HepG2 (cell line): ENCODE data around the gene GSTCD. TPM values are rescaled to one million over a fixed set of nuclear protein-coding genes. Genes with fewer than 3 reads are reported as not detected.

Experiments used
- ATF7-NPFF ChIP-seq: sonication (generic); formaldehyde crosslinking; IDR thresholded peaks from 2 replicates; pipeline ENCODE4 v1.8.1; 2023; ENCODE audit warnings: mild to moderate bottlenecking, low read depth, missing genetic modification reagents, moderate library complexity
- CHCHD3 ChIP-seq: sonication (generic); formaldehyde crosslinking; IDR thresholded peaks from 2 replicates; pipeline ENCODE4 v1.8.0; 2022; ENCODE audit warnings: mild to moderate bottlenecking, missing genetic modification reagents, moderate library complexity
- CTCF ChIP-seq: sonication (generic); formaldehyde crosslinking; IDR thresholded peaks from 2 replicates; pipeline ENCODE4 v1.5.0; 2020; ENCODE audit warnings: mild to moderate bottlenecking, missing genetic modification reagents, moderate library complexity
- HOXD1 ChIP-seq: sonication (generic); formaldehyde crosslinking; IDR thresholded peaks from 2 replicates; pipeline ENCODE4 v1.5.0; 2020; ENCODE audit warnings: missing genetic modification reagents
- KAT7 ChIP-seq: IDR thresholded peaks from 2 replicates; pipeline ENCODE4 v1.6.1; 2018; ENCODE audit warnings: borderline replicate concordance, missing compliant biosample characterization
- MEIS1 ChIP-seq: sonication (generic); formaldehyde crosslinking; IDR thresholded peaks from 2 replicates; pipeline ENCODE4 v1.9.0; 2021; ENCODE audit warnings: mild to moderate bottlenecking, missing genetic modification reagents, moderate library complexity, borderline replicate concordance
- RBM39 ChIP-seq: fragments of 200-400 bp; formaldehyde crosslinking; IDR thresholded peaks from one replicate; pipeline ENCODE4 v1.6.1; 2018; ENCODE audit warnings: antibody characterized with exemption, mild to moderate bottlenecking, low read depth, low read length; ENCODE audit not compliant: poor library complexity, severe bottlenecking
- RCOR2 ChIP-seq: IDR thresholded peaks from 2 replicates; pipeline ENCODE4 v1.6.1; 2016; ENCODE audit warnings: missing biosample characterization, missing genetic modification reagents
- SOX13 ChIP-seq, 3 experiments: fragments of 450-650 bp in 1 of 3; sonication (generic) in 1 of 3; formaldehyde crosslinking in 1 of 3; IDR thresholded peaks in 2 of 3; conservative IDR thresholded peaks in 1 of 3; 2 replicates each; pipeline versions ENCODE4 v1.5.0 to v1.6.1; 2016 to 2020; ENCODE audit warnings: antibody characterized with exemption in 1 of 3, mild to moderate bottlenecking in 1 of 3, missing compliant biosample characterization in 1 of 3, missing genetic modification reagents in 1 of 3, moderate library complexity in 1 of 3
- TGIF2 ChIP-seq: IDR thresholded peaks from 2 replicates; pipeline ENCODE4 v1.6.1; 2016; ENCODE audit warnings: control low read depth, missing compliant biosample characterization
- TRIM22 ChIP-seq: fragments of 450-650 bp; IDR thresholded peaks from 2 replicates; pipeline ENCODE4 v1.6.1; 2017
- ZBTB20 ChIP-seq: sonication (generic); formaldehyde crosslinking; IDR thresholded peaks from 2 replicates; pipeline ENCODE4 v1.8.1; 2023; ENCODE audit warnings: missing genetic modification reagents, low read depth, mild to moderate bottlenecking, borderline replicate concordance
- ZNF10 ChIP-seq: sonication (generic); formaldehyde crosslinking; IDR thresholded peaks from 2 replicates; pipeline ENCODE4 v1.4.0; 2020; ENCODE audit warnings: mild to moderate bottlenecking, low read depth, missing genetic modification reagents, borderline replicate concordance
- ZNF414 ChIP-seq: sonication (generic); formaldehyde crosslinking; IDR thresholded peaks from 2 replicates; pipeline ENCODE4 v1.5.0; 2020; ENCODE audit warnings: missing genetic modification reagents
- ZNF75D ChIP-seq: sonication (generic); formaldehyde crosslinking; IDR thresholded peaks from 2 replicates; pipeline ENCODE4 v1.8.1; 2023; ENCODE audit warnings: missing genetic modification reagents, mild to moderate bottlenecking, borderline replicate concordance
- ZNF777 ChIP-seq: sonication (generic); formaldehyde crosslinking; IDR thresholded peaks from 2 replicates; pipeline ENCODE4 v1.4.0; 2020; ENCODE audit warnings: missing genetic modification reagents
- ZSCAN29 ChIP-seq: sonication (generic); formaldehyde crosslinking; conservative IDR thresholded peaks from 2 replicates; pipeline ENCODE4 v1.4.0; 2020; ENCODE audit warnings: mild to moderate bottlenecking, missing genetic modification reagents
- polyA plus RNA-seq, 8 experiments: library from polyadenylated mRNA; depleted of rRNA in 3 of 8; stranded (reverse) in 7 of 8; unstranded in 1 of 8; fragments of >200 nt; fragmentation: Illumina TruSeq in 4 of 8; extraction: Trizol in 4 of 8; gene quantifications; 2 replicates each; pipeline versions ENCODE4 v1.2.1 to v1.2.3, GENCODE V29; 2011 to 2016; ENCODE audit warnings: low read depth in 4 of 8, missing spikeins in 1 of 8, mixed read lengths in 1 of 8; ENCODE audit not compliant: insufficient read depth in 1 of 8
- total RNA-seq, 5 experiments: library from RNA; depleted of rRNA; stranded (reverse); fragments of >200 nt; fragmentation: Illumina TruSeq; extraction: Trizol; gene quantifications; 2 replicates each; pipeline ENCODE4 v1.2.3, GENCODE V29; 2016; ENCODE audit warnings: low read depth in 1 of 5
- TF ChIP-seq, protein P1 (sequence below): sonication (generic); formaldehyde crosslinking; IDR thresholded peaks from 2 replicates; pipeline ENCODE4 v1.4.0; 2020; ENCODE audit warnings: missing genetic modification reagents
- TF ChIP-seq, protein P2 (sequence below): sonication (generic); formaldehyde crosslinking; IDR thresholded peaks from 2 replicates; pipeline ENCODE4 v1.4.0; 2020; ENCODE audit warnings: missing genetic modification reagents
- TF ChIP-seq, protein P3 (sequence below): fragments of 450-650 bp; IDR thresholded peaks from 2 replicates; pipeline ENCODE4 v1.6.1; 2016

The GSTCD gene
- total and polyA plus RNA-seq, 2 of the 13 experiments (the other 11 are each of a cell fraction or from before 2014, with no cell fraction given): 7.9 to 30.8 TPM

DNA sequence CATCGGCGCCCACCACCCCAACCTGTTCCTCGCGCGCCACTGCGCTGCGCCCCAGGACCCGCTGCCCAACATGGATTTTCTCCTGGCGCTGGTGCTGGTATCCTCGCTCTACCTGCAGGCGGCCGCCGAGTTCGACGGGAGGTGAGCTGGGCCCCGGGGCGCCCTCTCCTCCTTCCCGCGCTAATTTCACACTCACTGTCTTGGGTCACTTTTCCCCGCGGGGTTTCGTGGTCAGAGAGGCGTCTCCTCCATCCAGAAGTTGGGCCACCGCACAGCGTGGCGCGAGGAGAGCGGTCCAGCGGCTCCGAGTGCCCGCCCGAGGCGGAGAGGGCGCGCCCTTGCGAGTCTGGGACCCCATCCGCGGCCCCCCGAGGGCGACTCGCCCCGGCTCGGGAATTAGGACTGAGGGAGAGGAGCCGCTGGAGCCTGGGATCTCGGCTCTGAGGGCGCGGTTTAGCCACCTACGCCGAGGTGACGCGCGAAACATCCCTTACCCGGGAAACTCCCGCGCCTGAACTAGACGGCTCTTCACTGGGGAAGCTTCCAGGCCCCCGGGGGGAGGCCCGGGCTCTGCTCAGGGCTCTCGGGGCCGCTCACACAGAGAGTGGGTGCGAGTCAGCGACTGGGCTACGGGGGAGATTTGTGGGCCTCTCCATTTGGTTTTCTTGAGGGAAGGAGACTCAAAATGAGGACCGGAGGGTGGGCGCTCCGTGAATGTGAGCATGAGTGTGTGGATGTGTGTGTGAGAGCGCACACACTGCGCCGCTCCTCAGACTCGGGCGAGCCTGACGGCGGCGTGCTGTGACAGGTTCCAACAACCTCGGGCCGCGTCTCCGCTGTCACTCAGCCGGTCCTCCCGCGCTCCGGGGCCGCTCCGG lies 187.2 kb downstream of the GSTCD start (continued):
- TF ChIP-seq CHCHD3 (CRISPR knock-in tag): no peak
- TF ChIP-seq, protein P1, sequence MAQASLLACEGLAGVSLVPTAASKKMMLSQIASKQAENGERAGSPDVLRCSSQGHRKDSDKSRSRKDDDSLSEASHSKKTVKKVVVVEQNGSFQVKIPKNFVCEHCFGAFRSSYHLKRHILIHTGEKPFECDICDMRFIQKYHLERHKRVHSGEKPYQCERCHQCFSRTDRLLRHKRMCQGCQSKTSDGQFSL: no peak
- TF ChIP-seq ZNF414: no peak
- TF ChIP-seq KAT7: no peak
- TF ChIP-seq, protein P2, sequence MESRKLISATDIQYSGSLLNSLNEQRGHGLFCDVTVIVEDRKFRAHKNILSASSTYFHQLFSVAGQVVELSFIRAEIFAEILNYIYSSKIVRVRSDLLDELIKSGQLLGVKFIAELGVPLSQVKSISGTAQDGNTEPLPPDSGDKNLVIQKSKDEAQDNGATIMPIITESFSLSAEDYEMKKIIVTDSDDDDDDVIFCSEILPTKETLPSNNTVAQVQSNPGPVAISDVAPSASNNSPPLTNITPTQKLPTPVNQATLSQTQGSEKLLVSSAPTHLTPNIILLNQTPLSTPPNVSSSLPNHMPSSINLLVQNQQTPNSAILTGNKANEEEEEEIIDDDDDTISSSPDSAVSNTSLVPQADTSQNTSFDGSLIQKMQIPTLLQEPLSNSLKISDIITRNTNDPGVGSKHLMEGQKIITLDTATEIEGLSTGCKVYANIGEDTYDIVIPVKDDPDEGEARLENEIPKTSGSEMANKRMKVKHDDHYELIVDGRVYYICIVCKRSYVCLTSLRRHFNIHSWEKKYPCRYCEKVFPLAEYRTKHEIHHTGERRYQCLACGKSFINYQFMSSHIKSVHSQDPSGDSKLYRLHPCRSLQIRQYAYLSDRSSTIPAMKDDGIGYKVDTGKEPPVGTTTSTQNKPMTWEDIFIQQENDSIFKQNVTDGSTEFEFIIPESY (CRISPR knock-in tag): no peak
- TF ChIP-seq TRIM22: no peak
- no peak for TF ChIP-seq ZNF10 (CRISPR knock-in tag)
- no peak for TF ChIP-seq ZNF75D (CRISPR knock-in tag)
- TF ChIP-seq ZBTB20 (CRISPR knock-in tag): no peak
- TF ChIP-seq RCOR2 (CRISPR knock-in tag): no peak
- TF ChIP-seq TGIF2 (CRISPR knock-in tag): 0 out of 2 replicates have a peak, but pooled peaks have one; percentile 61
- peak; percentile 7; the same call in 1 of the 2 replicates for TF ChIP-seq ATF7-NPFF (CRISPR knock-in tag)
- no peak for TF ChIP-seq MEIS1
- TF ChIP-seq ZNF777: peak; percentile 99
- no peak for TF ChIP-seq ZSCAN29 (CRISPR knock-in tag)
- TF ChIP-seq CTCF (CRISPR knock-in tag): 0 out of 2 replicates have a peak, but pooled peaks have one; percentile 17
- TF ChIP-seq SOX13 (IDR thresholded peaks at IDR 0.05): no peak
- no peak for TF ChIP-seq SOX13 (CRISPR knock-in tag; conservative IDR thresholded peaks at IDR 0.05 in 1 of 2, IDR thresholded peaks at IDR 0.05 in 1 of 2)
- TF ChIP-seq RBM39: peak; percentile 27
- TF ChIP-seq, protein P3, sequence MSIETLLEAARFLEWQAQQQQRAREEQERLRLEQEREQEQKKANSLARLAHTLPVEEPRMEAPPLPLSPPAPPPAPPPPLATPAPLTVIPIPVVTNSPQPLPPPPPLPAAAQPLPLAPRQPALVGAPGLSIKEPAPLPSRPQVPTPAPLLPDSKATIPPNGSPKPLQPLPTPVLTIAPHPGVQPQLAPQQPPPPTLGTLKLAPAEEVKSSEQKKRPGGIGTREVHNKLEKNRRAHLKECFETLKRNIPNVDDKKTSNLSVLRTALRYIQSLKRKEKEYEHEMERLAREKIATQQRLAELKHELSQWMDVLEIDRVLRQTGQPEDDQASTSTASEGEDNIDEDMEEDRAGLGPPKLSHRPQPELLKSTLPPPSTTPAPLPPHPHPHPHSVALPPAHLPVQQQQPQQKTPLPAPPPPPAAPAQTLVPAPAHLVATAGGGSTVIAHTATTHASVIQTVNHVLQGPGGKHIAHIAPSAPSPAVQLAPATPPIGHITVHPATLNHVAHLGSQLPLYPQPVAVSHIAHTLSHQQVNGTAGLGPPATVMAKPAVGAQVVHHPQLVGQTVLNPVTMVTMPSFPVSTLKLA: no peak
- TF ChIP-seq HOXD1 (CRISPR knock-in tag): no peak
- TF ChIP-seq, all 625 proteins: peak for 23
